GM19025 (cell line): ENCODE measurements around the gene CYP2J2.
"Not testable (repeated sequence)": the region's sequence is repeated elsewhere in the genome, so short reads cannot be mapped to it uniquely, and the experiment has no call there.

Experiments
- ATAC-seq: cut with Tn5 transposase; IDR thresholded peaks from one replicate; pipeline ENCODE4 v1.9.1; 2021; ENCODE audit warnings: mild to moderate bottlenecking, low read depth, moderate library complexity; ENCODE audit not compliant: unreplicated experiment

Gene CYP2J2

DNA sequence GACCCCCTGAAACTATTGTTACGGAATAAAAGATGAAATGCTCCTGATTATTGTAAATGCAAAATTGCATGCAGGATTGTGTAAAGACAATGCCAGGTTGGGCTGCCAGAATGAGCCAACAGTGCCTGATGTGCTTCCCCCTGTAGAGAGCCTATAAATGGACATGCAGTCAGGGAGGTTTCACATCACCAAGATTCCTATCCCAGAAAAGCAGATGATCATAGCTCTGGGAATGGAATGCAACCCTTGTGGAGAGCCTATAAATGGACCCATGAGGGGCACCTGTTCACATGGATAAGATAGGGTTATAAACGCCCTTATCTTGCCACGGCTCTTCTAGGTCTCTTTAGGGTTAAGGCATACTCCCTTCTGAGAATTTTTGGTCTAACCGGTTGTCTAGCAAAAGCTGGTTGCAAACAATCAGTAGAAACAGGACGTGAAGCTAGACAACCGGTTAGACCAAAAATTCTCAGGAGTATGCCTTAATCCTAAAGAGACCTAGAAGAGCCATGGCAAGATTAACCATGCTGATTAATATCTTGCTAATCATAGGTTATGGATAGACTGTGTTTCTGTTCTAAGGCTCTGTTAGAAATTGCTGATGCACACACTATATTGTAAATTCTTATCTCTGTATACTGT is 5.2 kb downstream of the CYP2J2 start:
- ATAC-seq = not testable (repeated sequence)

DNA sequence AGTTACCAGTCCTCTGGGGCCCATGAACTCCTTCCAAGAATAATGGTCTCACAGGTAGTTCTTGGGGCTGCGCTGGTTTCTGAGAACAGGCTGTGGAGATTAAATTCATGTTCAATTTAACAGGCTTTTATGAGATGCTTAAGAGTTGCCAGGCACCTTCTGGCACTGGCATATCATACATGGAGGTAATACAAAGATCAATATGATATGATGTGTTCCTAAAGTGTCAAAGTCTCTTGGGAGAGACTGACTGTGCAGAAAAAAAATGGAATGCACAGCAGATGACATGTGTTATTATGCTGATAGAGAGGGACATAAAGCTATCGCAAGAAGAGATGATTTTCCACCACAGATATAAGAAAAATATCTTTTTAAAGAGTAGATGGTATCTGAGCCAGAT is 6.8 kb downstream of the CYP2J2 start:
- ATAC-seq = no peak

GRCh38 chr1:59917785-59918180 is 8.8 kb downstream of the CYP2J2 start:
- no peak for ATAC-seq

GRCh38 chr1:59917026-59917784 is 9.4 kb downstream of the CYP2J2 start:
- ATAC-seq = no peak

DNA sequence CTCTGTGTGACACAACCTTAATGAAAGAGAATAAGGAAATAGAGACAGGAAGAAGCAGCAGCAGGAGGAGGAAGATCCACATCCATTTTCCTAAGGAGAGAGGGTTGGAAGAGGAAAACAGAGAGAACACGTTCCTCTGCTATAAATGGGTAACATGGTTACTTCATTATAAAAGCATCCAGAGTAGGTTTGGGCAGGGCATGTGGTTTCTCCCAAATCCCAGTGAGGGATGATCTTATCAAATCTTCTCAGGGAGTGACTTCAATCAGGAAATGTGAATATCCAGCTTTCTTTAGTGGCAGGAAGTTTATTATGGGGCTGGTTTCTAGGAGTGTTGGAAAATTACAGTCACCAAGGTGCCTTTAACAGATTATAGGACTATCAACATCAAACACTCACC is 11.1 kb downstream of the CYP2J2 start:
- ATAC-seq = no peak

DNA sequence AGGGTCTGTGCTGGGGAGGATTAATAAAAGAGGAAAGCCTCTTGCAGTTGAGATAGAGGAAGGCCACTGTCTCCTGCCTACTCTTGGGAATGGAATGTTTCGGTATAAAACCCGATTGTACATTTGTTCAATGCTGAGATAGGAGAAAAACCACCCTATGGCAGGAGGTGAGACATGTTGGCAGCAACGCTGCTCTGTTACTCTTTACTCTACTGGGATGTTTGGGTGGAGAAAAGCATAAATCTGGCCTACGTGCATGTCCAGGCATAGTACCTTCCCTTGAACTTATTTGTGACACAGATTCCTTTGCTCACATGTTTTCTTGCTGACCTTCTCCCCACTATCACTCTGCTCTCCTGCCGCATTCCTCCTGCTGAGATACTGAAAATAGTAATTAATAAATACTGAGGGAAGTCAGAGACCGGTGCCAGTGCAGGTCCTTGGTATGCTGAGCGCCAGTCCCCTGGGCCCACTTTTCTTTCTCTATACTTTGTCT is 11.7 kb downstream of the CYP2J2 start:
- ATAC-seq = not testable (repeated sequence)

- ATAC-seq = no peak
Measured at GRCh38 chr1:59908682-59909081, 17.9 kb downstream of the CYP2J2 start.

DNA sequence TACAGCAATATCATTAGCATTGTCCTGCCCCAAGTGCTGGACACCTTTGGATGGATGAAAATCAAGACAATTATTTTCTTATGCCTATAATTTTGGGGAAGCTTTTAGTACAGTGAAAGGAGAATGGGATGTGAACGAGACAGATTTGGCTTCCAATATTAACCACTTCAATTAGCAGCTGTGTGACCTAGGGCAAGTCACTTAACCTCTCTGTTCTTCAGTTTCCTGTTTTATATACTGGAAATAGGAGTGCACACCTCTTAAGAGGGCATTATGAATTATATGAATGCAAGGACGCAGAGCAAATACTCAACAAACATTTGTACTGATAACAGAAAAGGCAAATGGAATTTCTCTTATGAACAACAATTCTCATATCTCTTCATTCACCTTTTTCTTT is 18.5 kb downstream of the CYP2J2 start:
- ATAC-seq = no peak

DNA sequence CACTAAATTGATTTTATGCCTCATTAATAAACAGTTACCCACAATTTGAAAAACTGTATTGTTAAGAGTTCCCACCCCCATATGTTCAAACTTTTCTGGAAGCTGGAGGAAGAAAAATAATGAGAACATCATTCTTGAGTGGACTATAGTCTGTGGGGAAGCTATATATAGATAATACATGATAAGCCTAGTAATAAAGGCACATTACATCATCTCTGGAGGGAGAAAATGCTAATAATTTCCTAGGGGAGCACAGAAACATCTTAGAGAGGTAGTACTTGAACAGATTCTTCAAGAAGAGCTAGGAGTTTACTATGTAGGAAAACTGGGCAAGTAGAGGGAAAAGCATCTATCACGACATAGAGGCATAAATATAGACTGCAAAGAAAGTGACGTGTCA is 19.6 kb downstream of the CYP2J2 start:
- no peak for ATAC-seq

- ATAC-seq = no peak
Measured at GRCh38 chr1:59903141-59903754, 23.3 kb downstream of the CYP2J2 start.

- no peak for ATAC-seq
Measured at GRCh38 chr1:59901770-59902388, 24.7 kb downstream of the CYP2J2 start.

DNA sequence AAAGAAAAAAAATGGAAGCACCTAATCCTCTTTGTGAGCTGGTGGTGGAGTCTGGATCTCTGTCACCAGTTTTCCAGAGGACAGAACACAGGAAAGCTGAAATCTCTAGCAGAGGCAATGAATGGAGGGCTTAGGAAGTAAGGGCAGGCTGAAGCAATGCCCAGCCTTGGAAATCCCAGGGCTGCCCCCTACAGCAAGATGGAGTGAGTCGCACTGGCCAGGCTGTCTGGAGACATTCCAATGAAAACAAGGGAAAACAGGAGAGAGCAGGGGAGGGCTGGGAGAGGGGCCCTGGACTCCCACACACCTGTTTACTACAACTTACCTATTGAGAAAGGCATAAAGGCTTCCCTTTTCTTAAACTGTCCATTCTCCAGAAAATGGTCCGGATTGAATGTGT is 25.9 kb downstream of the CYP2J2 start:
- ATAC-seq = no peak

DNA sequence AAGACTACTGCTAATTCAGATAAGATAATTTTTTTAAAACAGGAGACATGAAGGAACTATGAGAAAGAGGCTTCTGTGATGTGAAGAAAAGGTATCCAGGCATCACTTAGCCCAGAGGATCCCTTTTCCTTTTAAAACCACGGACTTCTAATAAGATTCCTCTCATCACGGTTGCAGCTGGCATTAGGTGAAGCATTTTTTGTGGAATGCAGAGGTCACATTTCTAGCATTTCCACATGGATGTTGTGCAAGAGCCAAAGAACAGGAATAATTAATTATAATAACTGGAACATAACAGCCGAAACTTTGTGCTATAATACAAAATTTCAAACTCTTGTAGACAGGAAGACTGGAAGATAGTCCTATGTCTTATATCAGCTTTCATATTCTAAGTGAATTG is 27.6 kb downstream of the CYP2J2 start:
- no peak for ATAC-seq

DNA sequence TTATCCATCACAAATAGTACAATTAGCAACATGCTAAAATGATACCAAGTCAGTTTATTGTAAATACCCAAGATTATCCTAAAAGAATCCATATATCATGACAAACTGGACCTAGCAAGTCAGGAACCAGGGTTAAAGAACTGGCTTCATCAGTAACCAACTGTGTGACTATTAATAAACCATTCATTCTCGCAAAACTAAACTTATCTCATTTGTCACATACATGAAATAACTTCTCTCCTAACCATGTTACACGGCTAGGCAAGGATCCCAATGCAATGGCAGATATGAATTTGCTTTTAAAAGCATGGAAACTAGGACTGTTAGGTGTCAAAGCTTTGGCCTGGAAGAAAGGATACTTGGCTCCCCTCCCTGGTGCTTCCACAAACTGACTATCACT is 29.4 kb downstream of the CYP2J2 start:
- ATAC-seq = no peak

- ATAC-seq = no peak
Measured at GRCh38 chr1:59892841-59893811, 33.4 kb downstream of the CYP2J2 start.

- ATAC-seq = no peak
Measured at GRCh38 chr1:59885160-59885832, 41.3 kb downstream of the CYP2J2 start.

DNA sequence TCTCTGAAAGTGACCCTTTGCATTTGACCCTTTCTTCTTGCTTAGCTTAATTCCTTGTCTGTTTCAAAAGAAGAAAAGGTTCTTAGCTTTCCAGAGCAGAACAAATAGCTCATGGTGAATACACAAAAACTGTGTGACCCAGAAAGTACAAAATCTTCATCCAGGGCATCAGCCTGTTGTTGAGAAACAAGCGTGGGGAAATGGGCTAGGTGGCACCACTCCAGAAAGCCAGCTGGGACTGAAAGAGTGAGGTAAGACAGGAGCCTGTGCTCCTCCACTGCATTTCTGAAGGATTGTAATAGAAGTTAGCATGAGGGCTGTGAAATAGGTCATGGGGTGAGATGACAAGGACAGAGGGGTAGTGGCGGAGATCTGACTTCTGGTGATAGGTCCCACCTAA is 45.8 kb downstream of the CYP2J2 start:
- ATAC-seq = no peak

DNA sequence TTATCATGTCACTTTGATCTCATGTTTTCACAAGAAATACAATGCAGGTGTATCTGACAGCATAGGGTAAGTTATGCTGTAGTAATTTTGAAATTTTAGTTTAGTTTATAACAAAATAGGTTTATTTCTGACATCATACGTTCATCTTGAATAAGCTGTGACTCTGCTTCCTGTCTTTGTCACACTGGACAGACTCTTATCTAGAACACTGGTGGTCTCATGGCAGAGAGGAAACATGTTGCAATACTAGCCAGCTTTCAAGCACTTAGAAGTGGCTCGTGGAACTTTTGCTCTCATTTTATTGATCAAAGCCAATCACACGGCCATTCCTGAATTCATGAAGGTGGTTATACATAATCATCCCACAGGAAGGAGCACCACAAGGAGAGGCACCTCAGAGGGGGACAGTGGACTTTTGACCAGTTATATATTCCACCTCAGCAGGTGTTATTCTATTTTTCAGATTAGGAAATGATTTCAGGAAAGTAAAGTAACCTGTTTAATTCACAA is 46.5 kb downstream of the CYP2J2 start:
- no peak for ATAC-seq

DNA sequence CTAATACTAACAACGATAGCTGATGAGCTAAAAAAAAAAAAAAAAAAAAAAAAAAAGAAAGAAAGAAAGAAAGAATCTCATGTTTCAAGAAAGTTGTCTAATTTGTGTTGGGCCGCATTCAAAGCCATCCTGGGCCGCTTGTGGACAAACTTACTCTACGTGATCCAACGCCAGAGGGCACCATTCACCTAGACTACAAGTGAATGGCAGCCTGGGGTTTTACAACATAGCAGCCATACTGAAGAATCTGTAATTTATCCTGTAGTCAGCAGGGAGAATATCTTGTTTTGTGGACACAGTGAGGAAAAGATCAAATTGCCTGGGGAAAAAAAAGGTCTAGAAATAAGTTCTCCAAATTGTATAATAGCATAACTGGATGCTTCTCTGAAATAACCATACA is 47.0 kb downstream of the CYP2J2 start:
- no peak for ATAC-seq
